NCI-H2081 treated with DMSO at 0.1 percent for 48 hours (cell line): Measurements from ENCODE around the gene SPTB.
"Not testable (repeated sequence)": the region's sequence is repeated elsewhere in the genome, so short reads cannot be mapped to it uniquely, and the experiment has no call there.

Experiments
- DNase-seq: peaks from one replicate; lab custom pipeline; 2025; lab: John Stamatoyannopoulos, UW

SPTB gene

GRCh38 chr14:64879635-64880220 is at the start of gene SPTB:
Gene SPTB, minus strand, starts transcription at chr14:64879907. Its CDS starts 56,813 bp downstream, at chr14:64823094.
- no peak for DNase-seq

- no peak for DNase-seq
These were observed 49.3 kb upstream of the SPTB start for GRCh38 chr14:64929014-64929359.

- DNase-seq = no peak
These were observed 48.7 kb upstream of the SPTB start for GRCh38 chr14:64928239-64929013.

GRCh38 chr14:64927031-64927430 is 47.3 kb upstream of the SPTB start:
- DNase-seq = no peak

GRCh38 chr14:64926398-64926995 is 46.8 kb upstream of the SPTB start:
- DNase-seq = no peak

DNA sequence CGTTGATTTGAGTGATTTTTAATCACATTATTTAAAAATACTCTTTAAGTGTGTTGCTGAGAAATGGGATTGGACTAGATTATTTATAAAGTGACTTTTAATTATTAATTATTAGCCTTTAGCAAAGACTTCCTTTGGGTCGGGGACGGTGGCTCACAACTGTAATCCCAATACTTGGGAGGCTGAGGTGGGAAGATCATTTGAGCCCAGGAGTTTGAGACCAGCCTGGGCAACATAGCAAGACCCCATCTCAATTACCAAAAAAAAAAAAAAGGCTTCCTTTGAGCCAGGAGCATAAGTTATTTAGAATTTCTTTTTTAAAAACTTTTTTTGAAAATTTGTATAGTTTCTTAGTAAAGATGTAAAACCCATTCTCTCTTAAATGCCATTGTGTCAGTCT is 43.3 kb upstream of the SPTB start:
- no peak for DNase-seq

GRCh38 chr14:64920465-64920864 is 40.8 kb upstream of the SPTB start:
- DNase-seq = no peak

DNA sequence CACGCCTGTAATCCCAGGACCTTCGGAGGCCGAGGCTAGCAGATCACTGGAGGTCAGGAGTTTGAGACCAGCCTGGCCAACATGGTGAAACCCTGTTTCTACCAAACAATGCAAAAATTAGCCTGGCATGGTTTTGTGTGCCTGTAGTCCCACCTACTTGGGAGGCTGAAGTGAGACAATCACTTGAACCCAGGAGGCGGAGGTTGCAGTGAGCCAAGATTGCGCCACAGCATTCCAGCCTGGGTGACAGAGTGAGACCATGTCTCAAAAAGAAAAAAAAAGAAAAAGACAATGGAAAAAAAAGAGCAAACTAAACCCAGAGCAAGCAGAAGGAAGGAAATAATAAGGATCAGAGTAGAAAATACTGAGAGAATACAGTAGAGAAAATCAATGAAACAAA is 39.9 kb upstream of the SPTB start:
- no peak for DNase-seq

DNA sequence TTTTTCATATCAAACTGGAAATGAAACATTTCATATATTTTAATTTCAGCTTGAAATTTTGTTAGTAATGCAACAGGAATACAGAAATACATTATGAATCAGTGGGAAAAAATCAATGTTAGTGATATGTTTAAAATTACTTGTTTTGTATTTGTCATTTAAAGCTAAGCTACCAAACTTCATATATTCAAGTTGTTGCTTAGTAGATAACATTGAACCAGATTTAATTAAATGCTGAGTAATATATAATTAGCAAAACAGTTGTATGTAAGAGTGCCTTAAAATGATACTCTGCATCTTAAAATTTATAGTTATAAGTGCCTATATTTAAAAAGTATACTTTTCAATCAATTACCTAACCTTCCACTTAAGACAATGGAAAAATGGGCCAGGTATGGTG is 39.5 kb upstream of the SPTB start:
- DNase-seq = no peak

DNA sequence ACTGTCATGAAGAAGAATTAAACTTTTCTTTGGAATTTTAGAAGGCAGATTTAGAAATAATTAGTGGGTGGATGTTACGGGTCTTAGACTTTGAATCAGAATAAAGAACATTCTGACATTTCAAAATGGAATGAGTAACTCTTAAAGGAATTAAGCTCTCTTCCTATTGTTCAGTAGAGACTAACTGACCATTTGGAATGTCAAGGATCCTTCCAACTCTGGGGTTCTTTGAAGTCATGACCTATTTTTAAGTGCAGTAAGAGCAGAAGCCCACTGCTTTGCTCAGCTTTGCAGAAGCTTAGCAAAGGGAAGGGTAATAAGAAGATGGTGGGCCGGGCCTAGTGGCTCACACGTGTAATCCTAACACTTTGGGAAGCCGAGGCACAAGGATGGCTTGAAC is 38.5 kb upstream of the SPTB start:
- DNase-seq = no peak

- no peak for DNase-seq
These were observed 36.1 kb upstream of the SPTB start for GRCh38 chr14:64915797-64916196.

- no peak for DNase-seq
These were observed 35.3 kb upstream of the SPTB start for GRCh38 chr14:64915029-64915424.

- DNase-seq = peak; percentile 95
These were observed 34.7 kb upstream of the SPTB start, which contains the start of gene CHURC1 for GRCh38 chr14:64914237-64915028. Gene CHURC1, plus strand, starts transcription at chr14:64914455. Its CDS starts 41 bp downstream, at chr14:64914496.

- DNase-seq = not testable (repeated sequence)
These were observed 33.8 kb upstream of the SPTB start for GRCh38 chr14:64913477-64913876.

- no peak for DNase-seq
These were observed 32.6 kb upstream of the SPTB start for GRCh38 chr14:64912261-64912660.

- DNase-seq = no peak
These were observed 31.3 kb upstream of the SPTB start for GRCh38 chr14:64910847-64911495.

- no peak for DNase-seq
These were observed 26.3 kb upstream of the SPTB start for GRCh38 chr14:64906022-64906421.

DNA sequence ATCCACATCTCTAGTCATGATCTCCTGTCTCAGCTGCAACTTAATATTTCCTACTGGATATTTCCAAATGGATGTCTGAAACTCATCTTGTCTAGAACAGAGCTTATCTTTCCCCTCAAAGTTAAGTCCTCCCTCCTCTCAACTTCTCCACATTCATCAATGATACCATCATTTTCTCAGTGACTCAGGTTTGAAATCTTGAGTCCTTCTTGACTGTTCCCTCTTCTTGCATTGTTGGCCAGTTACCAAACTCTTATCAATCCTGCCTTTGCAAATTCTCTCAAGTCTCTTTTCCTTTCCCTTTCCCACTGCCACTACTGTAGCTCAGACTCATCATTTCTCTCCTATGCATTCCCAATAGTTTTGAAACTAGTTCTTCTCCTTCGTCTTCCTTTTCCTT is 20.3 kb upstream of the SPTB start:
- no peak for DNase-seq

GRCh38 chr14:64891839-64892375 is 12.2 kb upstream of the SPTB start:
- DNase-seq = peak; percentile 44

DNA sequence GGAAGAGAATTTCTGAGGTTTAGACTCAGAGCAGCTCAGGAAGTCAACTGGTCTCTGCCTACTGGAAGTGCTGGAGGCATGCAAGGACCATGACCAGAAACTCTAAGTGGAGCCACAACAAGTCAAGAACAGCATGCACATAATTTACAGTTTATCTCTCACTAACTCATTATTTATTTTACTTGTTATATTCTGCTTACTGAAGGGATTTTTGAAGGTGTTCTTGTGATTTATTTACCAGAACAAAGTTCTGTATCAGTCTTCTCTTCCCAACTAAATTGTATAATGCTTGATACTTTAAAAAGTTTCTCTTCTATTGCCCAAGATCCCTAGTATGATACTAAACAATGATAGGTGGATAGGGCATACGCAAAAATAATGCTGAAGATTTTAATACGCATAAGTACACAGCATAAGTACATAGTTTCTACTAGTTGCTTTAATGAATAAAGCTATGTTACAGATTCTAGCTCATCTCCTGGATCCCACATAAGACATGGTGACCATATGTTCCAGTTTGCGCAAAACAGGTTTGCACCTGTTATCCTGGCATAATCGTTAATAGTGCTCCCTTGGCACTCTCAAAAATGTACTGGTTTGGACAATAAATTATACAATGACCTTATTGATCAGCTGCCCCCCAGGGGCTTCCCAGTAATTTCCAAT is 11.6 kb upstream of the SPTB start:
- DNase-seq = no peak

GRCh38 chr14:64889352-64889751 is 9.6 kb upstream of the SPTB start:
- no peak for DNase-seq
